Stomach (tissue), 9 donors: ENCODE results near the gene FRYL. TPM values are rescaled to one million over a fixed set of nuclear protein-coding genes. Genes with fewer than 3 reads are reported as not detected.

ENCODE experiments used
- DNase-seq, 2 donors: peaks; one replicate each; pipeline versions ENCODE4 v3.0.0 to v3.0.0-alpha.2; 2013 to 2019
- H3K27ac ChIP-seq, 5 donors: fragments of 200-600 bp in 4 of 5; sonication (generic) in 4 of 5; one replicate each; pipeline ENCODE4 v1.5.1; 2013 to 2019; ENCODE audit warnings: mild to moderate bottlenecking in 1 of 5, moderate library complexity in 1 of 5
- H3K27me3 ChIP-seq, 3 donors: fragments of 200-600 bp; sonication (generic); one replicate each; pipeline ENCODE4 v1.5.1; 2017 to 2019; ENCODE audit warnings: mixed run types in 1 of 3
- H3K36me3 ChIP-seq, 4 donors: fragments of 200-600 bp; sonication (generic); 1 replicate in 3 of 4; 2 replicates in 1 of 4; pipeline ENCODE4 v1.5.1; 2016 to 2019
- H3K4me1 ChIP-seq, 4 donors: fragments of 200-600 bp; sonication (generic); one replicate each; pipeline ENCODE4 v1.5.1; 2016 to 2019
- H3K4me3 ChIP-seq, 4 donors: fragments of 200-600 bp; sonication (generic) in 3 of 4; one replicate each; pipeline ENCODE4 v1.5.1; 2016 to 2019; ENCODE audit warnings: mild to moderate bottlenecking in 1 of 4
- H3K9me3 ChIP-seq, 4 donors: fragments of 200-600 bp; sonication (generic); one replicate each; pipeline ENCODE4 v1.5.1; 2016 to 2019
- CTCF ChIP-seq, 7 experiments: fragments of 450-650 bp in 4 of 7; fragments of 200-600 bp in 3 of 7; sonication (generic) in 3 of 7; IDR thresholded peaks; one replicate each; pipeline ENCODE4 v1.5.1; 2016 to 2019; ENCODE audit warnings: antibody characterized with exemption in 7 of 7, control low read depth in 2 of 7, mild to moderate bottlenecking in 1 of 7
- EP300 ChIP-seq: sonication (generic); formaldehyde crosslinking; IDR thresholded peaks from one replicate; pipeline ENCODE4 v1.6.1; 2017; ENCODE audit warnings: antibody characterized with exemption
- POLR2A ChIP-seq, 4 donors: fragments of 450-650 bp; IDR thresholded peaks; one replicate each; pipeline ENCODE4 v1.6.1; 2016; ENCODE audit warnings: antibody characterized with exemption in 4 of 4, control low read depth in 2 of 4, mild to moderate bottlenecking in 1 of 4, moderate library complexity in 1 of 4
- POLR2AphosphoS5 ChIP-seq, 3 donors: sonication (generic); formaldehyde crosslinking; IDR thresholded peaks; one replicate each; pipeline ENCODE4 v1.6.1; 2016; ENCODE audit warnings: antibody characterized with exemption in 3 of 3
- WGBS, 5 donors: extraction: QIAGEN DNeasy Blood & Tissue Kit in 3 of 5; methylation state at CpG; one replicate each; pipeline versions ENCODE4 v1.1.5 to v1.1.7; 2013 to 2018; 5-methylcytosine and 5-hydroxymethylcytosine counted together
- intact Hi-C: fragments of 100-400 bp; cut with DNase I; formaldehyde crosslinking; loops from one replicate; pipeline ENCODE4 v1.15.1; 2023; ENCODE audit warnings: low total_unique reads
- polyA plus RNA-seq, 3 donors: library from polyadenylated mRNA; stranded (reverse); fragments of 200-250 nt; gene quantifications; one replicate each; pipeline ENCODE4 v1.2.3, GENCODE V29; 2013
- total RNA-seq, 5 donors: library from RNA; depleted of rRNA; stranded (reverse); fragments of >200 nt; gene quantifications; one replicate each; pipeline versions ENCODE4 v1.1.0 to v1.2.3, GENCODE V29; 2014 to 2016
- donor health status: healthy with polysubstance abuse.
- donor health status: Bipolar disorder and iron deficiency.
- donor health status: healthy.

Gene FRYL
- total and polyA plus RNA-seq, 8 donors: 6.4 to 697 (median 67.0) TPM

DNA sequence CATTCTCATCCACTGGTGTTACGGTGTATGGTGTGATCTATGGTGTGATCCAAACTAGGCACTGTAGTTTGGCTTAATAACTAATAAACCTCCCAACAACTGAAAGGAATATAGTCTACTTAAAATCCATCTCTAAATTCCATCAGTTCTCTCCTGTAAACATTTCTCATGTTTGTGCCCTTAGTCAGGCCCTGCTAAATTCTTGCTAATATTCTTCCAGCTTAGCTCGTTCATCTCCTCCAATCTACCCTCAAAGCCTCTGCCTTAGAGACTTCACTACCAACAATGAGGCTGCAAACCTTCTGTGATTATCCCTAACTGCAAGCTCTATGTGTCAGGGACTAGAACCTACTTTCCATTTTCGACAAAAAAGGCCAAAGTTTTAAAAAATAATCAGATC, 261.9 kb downstream of the FRYL start:
- Histone ChIP-seq H3K4me1 (no peaks in the 10 kb centered on the region), H3K27ac (no peak overlapping the region), H3K27me3 (no peaks in the 10 kb centered on the region), H3K36me3 (peaks cover 39 to 93% (median 89%) of the 10 kb centered on the region in 4 donors), H3K4me3 (no peak overlapping the region), H3K9me3 (no peaks in the 10 kb centered on the region)
- 85 to 95% (median 88%) methylated on average over 3 of the region's 3 CpGs for WGBS, 5 donors
- DNase-seq: no peak
- intact Hi-C loops: no loop called here
- TF ChIP-seq EP300 (no peak), POLR2AphosphoS5 (IDR thresholded peaks at IDR 0.05) (no peak), POLR2A (IDR thresholded peaks at IDR 0.05) (no peak), CTCF (IDR thresholded peaks at IDR 0.05) (no peak)

DNA sequence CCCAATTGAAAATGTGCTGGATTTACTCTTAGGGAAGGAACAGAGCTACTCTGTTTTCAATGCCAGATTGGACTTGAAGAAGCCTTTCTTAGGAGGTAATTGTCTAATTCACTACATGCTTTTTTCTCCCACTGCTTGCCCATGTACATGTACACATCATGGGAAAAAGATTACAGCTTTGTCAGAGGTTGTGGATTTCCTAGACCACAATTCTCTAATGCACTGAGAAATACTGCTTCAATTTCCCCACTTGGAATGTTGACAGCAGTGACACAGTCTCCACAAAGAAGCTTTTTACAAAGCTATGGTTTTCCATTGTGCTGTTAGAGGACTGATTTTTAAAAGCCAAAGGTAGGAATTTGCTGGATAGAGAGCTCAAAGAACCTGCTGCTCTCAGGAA, 270.5 kb downstream of the FRYL start:
- Histone ChIP-seq H3K36me3 (peaks cover 27 to 97% (median 96%) of the 10 kb centered on the region in 4 donors), H3K27ac (no peak overlapping the region)
- intact Hi-C loops: no loop called here

GRCh38 chr4:48506716-48507115, 273.4 kb downstream of the FRYL start:
- no peaks in the 10 kb centered on the region for H3K9me3 ChIP-seq
- peaks cover 22 to 89% (median 87%) of the 10 kb centered on the region in 4 donors for H3K36me3 ChIP-seq
- 89 to 97% (median 93%) methylated on average over 2 of the region's 2 CpGs for WGBS, 5 donors
- H3K4me1 ChIP-seq: no peaks in the 10 kb centered on the region
- H3K27ac ChIP-seq: no peak overlapping the region
- no peak for DNase-seq
- no peak for TF ChIP-seq CTCF (IDR thresholded peaks at IDR 0.05)
- no peaks in the 10 kb centered on the region for H3K27me3 ChIP-seq
- intact Hi-C loops: no loop called here
- H3K4me3 ChIP-seq: no peak overlapping the region

More for the DNA sequence above, 270.5 kb downstream of the FRYL start:
- H3K27me3 ChIP-seq: no peaks in the 10 kb centered on the region
- no peaks in the 10 kb centered on the region for H3K4me1 ChIP-seq
- H3K9me3 ChIP-seq: no peaks in the 10 kb centered on the region
- no peak for TF ChIP-seq CTCF (IDR thresholded peaks at IDR 0.05)
- TF ChIP-seq POLR2AphosphoS5 (IDR thresholded peaks at IDR 0.05): no peak
- no peak for TF ChIP-seq POLR2A (IDR thresholded peaks at IDR 0.05)
- no peak for TF ChIP-seq EP300
- H3K4me3 ChIP-seq: no peak overlapping the region
- DNase-seq: no peak

DNA sequence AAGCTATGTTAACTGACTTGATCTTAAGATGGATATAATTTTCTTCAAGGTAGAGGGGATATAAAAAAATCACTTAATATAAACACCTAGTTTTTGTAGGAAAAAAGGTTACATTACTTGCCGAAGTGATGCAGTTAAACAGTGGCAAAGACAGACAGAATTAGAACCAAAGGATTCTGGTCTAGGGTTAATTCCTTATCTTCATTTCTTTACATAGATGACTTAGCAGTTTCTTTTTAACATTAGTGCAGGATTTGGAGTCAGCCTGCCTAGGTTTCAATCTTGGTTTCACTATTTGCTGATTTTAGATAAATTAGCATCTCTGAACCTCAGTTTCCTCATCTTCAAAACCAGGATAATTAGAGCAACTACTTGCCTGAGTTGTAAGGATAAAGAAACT, 275.7 kb downstream of the FRYL start:
- no peak for DNase-seq
- TF ChIP-seq POLR2A (IDR thresholded peaks at IDR 0.05) (no peak), CTCF (IDR thresholded peaks at IDR 0.05) (no peak)
- intact Hi-C loops: no loop called here
- 50 to 71% (median 65%) methylated on average over 1 of the region's 1 CpG for WGBS, 5 donors
- Histone ChIP-seq H3K4me1 (no peaks in the 10 kb centered on the region), H3K27me3 (no peaks in the 10 kb centered on the region), H3K27ac (no peak overlapping the region), H3K9me3 (no peaks in the 10 kb centered on the region), H3K4me3 (no peak overlapping the region), H3K36me3 (peaks cover 6 to 89% (median 85%) of the 10 kb centered on the region in 4 donors)

GRCh38 chr4:48504026-48504330, 276.1 kb downstream of the FRYL start:
- Histone ChIP-seq H3K4me3 (no peak overlapping the region), H3K36me3 (peaks cover 2 to 89% (median 85%) of the 10 kb centered on the region in 4 donors), H3K27me3 (no peaks in the 10 kb centered on the region), H3K27ac (no peak overlapping the region), H3K9me3 (no peaks in the 10 kb centered on the region), H3K4me1 (no peaks in the 10 kb centered on the region)
- 90 to 96% (median 91%) methylated on average over 2 of the region's 2 CpGs for WGBS, 5 donors
- TF ChIP-seq CTCF (IDR thresholded peaks at IDR 0.05): no peak
- DNase-seq: no peak
- intact Hi-C loops: no loop called here
